T-helper 22 cell (primary cell): Measurements from ENCODE around the gene TAPBPL.

Experiments used
- DNase-seq: peaks from one replicate; pipeline ENCODE4 v3.0.0-alpha.2; 2020; ENCODE audit warnings: low read depth

Gene TAPBPL

DNA sequence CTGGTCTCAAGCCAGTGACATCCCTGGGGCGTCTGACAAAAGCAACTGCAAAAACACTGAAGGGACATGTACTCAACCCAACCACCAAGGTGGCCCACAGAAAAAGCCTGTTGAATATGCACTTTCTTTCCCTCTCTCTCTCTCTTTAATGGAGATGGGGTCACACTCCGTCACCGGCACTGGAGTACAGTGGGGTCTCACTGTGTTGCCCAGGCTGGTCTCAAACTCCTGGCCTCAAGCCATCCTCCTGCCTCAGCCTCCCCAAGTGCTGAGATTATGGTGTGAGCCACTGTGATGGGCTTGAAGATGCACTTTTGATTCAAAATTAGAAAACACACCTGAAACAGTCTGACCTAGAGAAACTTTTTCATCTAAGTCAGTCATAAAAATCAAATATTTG lies 14.3 kb upstream of the TAPBPL start:
- no peak for DNase-seq

DNA sequence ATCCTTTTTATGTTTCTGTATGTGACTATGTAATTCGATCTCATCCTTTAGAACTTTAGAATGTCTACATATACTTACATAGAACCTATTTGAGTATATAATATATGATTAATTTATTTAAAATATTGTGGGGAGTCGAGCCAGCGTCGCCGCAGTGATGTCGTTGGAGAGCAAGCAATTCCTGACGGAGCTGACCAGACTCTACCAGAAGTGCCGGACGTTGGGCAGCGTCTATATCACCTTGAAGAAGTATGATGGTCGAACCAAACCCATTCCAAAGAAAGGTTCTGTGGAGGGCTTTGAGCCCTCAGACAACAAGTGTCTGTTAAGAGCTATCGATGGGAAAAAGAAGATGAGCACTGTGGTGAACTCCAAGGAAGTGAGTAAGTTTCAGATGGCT lies 13.5 kb upstream of the TAPBPL start:
- DNase-seq = no peak

DNA sequence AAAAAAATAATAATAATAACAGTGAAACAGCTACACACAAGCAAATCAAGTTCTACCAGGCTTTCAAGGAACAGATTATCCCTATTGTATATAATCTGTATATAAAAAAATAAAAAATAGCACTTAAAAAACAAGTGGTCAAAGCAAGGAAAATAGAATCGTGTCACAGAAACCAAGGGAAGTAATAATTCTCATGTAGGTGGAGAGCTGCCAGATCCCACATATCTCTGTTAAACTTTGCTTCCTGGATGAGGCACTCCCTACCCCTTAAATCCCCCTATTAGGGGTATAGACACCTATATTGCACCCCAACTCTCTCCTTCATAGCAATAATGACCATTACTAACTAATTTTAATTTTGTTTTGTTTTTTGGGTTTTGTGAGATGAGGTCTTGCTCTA lies 11.5 kb upstream of the TAPBPL start:
- DNase-seq = no peak

DNA sequence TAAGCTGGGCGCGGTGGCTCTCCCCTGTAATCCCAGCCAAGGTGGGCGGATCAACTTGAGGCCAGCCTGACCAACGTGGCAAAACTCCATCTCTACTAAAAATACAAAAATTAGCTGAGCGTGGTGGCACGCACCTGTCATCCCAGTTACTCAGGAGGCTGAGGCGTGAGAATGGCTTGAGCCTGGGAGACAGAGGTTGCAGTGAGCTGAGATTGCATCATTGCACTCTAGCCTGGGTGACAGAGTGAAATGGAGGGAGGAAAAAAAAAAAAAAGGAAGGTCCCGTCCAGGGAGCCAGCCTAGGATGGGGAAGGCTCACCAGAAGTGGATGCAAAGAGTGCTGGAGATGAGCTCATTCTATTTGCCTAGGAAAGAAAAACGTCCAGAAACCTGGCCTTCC lies 9.0 kb upstream of the TAPBPL start:
- DNase-seq = no peak

DNA sequence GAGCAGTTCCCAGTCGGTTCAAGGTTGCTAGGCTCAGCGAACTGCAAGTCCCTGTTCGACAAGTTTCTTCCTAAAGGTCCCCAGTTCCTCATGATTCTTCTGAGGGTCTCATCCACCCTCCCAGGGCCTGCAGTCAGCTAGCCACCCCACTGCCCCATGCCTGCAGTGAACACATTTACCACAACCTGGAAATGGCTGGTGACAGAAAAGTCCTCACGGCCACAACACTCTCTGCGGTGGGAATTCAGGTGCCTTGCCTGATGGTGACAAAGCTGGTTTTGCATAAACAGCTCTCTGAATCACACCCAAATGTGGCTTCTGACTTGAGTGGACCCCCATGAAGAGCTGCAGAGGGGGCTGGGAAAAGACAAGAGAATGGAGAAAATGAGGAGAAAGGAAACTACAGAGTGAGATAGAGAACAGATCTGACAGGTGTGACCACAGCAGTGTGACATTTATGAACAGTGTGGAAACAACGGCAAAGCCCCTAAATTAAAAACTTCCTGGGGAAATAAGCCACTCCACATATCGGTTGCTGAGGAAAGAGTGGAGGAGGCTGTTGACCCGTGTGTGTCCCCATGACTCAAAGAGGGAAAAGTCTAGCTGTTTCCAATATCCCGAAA lies 8.4 kb upstream of the TAPBPL start:
- no peak for DNase-seq

GRCh38 chr12:6444031-6444430 lies 7.8 kb upstream of the TAPBPL start:
- no peak for DNase-seq

- DNase-seq = no peak
Measured at GRCh38 chr12:6444704-6445688, 6.8 kb upstream of the TAPBPL start, which contains the start of gene CD27. CD27 (plus strand) TSS chr12:6444955; CDS start chr12:6445096, 141 bp downstream.

DNA sequence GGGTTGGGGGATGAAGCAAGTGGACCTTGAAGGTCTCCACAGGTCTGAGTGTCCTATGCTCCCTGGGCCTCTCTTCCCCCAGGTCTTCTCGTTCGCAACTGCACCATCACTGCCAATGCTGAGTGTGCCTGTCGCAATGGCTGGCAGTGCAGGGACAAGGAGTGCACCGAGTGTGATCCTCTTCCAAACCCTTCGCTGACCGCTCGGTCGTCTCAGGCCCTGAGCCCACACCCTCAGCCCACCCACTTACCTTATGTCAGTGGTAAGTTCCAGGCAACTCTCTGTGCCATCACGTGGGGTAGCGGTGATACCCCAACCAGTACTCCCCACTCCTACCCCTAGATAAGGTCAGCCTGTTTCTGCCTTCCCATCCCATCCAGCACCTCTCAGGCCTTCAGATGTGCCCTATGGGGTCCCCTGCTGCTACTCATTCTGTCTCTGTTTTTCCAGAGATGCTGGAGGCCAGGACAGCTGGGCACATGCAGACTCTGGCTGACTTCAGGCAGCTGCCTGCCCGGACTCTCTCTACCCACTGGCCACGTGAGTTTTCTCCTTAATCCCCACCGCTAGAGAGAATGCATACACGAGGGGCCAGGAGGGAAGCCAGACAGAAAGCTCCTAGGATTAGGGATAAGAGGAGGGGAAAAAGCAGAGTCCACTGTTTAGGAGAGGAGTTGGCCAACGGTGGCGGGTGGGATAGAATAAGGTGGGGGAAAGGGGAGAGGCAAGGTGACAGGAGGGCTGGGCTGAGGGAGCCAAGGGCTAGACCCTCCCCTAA lies 1.6 kb upstream of the TAPBPL start:
- DNase-seq = no peak

GRCh38 chr12:6450869-6451347 lies 934 bp upstream of the TAPBPL start:
- no peak for DNase-seq

DNA sequence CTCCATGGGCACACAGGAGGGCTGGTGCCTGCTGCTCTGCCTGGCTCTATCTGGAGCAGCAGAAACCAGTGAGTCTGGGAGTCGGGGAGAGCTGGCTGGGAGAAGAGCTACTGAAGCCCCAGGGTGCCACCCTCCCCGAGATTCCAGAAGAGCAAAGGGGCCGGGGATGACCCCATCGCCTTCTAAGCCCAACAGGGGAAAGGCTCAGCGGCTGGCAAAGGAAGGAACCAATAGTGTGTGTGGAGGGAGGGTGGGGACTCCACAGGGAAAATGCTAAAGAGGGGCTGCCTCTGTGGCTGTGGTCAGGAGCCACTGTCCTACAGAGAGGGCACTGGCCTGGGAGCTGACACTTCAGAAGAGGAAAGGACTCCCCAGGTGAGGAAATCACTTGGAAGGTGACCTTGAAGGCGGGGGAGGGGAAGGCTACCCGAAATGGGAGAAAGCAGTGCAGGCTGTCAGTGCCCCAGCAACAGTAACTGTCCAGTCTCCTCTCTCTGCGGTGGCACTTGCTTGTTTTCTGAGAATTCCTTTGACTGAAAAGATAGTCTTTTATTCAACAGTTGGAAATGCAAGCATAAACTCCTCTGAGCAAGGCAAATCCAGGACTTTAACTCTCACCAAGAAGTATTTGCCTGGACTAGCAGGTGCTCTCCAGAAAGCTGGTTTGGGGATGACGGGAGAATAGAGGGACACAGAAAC lies 552 bp downstream of the TAPBPL start:
- no peak for DNase-seq

GRCh38 chr12:6452944-6453630 lies 1.2 kb downstream of the TAPBPL start:
- DNase-seq = no peak

GRCh38 chr12:6457220-6457945 lies 5.5 kb downstream of the TAPBPL start:
- DNase-seq = no peak

GRCh38 chr12:6458281-6459003 lies 6.6 kb downstream of the TAPBPL start:
- DNase-seq = no peak

- DNase-seq = no peak
Measured at GRCh38 chr12:6459004-6459337, 7.1 kb downstream of the TAPBPL start.

- no peak for DNase-seq
Measured at GRCh38 chr12:6460751-6461371, 9.0 kb downstream of the TAPBPL start.

DNA sequence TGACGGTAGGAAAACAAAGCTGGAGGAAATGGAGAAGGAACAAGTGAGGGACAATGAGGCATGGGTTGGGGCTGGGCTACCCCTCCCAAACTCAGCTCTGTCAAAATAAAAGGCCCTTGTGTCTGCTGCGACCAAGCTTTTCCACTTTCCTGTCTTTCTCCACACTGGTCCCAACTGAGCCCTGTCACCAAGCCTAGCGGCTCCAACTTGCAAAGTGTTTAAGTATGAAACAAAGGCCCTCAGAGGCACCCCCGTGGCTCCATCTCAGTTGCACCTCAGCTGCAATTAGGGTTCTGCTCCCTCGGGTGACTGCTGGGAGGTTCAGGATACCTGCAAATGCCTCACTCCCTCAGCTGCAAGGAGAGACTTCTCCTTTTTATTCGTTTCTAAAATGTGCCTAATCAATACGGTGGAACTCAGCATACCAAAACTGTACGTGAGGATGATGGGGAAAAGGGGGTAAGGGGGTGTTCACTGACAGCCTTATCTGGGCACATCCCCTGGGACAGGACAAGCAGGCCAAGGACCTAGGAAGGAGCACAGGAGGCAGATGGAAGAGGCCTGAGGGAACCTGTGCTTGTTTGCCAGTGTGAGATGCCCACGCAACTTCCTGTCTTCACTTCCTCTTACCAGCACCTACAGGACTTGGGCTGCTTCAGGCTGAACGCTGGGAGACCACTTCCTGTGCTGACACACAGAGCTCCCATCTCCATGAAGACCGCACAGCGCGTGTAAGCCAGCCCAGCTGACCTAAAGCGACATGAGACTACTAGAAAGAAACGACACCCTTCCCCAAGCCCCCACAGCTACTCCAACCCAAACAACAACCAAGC lies 9.8 kb downstream of the TAPBPL start:
- DNase-seq = peak; percentile 83

DNA sequence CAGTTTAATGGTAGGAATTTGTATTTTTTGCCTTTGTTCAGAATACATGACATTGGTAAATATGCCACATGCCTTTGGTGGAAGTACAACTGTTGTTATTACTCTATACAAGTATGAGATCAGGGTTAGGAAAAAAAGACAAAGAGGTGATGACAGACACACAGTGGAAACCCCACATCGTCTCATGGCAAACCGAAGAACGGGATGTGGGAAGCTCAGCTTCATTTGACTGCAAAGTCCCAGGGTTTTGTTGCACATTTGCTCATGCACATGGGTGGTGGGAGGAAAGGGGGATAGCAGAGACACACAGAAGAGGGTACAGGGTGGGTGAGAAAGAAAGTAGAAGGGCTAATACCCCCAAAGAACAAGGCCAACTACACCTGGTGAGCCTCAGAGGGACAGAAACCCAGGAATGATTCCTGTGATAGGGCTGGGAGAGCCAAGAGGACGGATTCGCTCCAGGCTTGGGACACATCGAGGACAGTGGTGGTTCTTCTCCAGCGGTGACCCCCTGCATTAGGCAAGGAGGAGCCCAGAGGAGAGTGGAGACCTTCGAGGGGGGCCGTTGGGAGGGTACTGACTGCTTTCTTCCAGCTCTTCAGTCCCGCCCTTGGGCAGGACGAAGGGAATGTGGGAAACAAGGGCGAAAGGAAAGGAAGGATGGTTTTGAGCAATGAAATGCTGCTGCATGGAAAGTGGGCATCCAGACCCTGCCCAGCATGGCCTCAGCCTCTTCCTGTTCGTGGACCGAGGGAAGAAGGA lies 10.6 kb downstream of the TAPBPL start:
- DNase-seq = peak; percentile 41

GRCh38 chr12:6463216-6463615 lies 11.4 kb downstream of the TAPBPL start:
- no peak for DNase-seq
